Upper lobe of left lung (tissue), 6 donors: ENCODE data around the gene OR5B12. TPM values are rescaled to one million over a fixed set of nuclear protein-coding genes. Genes with fewer than 3 reads are reported as not detected.
"Not testable (repeated sequence)": the region's sequence is repeated elsewhere in the genome, so short reads cannot be mapped to it uniquely, and the experiment has no call there.

Source experiments
- ATAC-seq, 2 donors: fragments of 200-7000 bp; cut with Tn5 transposase; one replicate each; pipeline ENCODE4 v1.9.1; 2022; ENCODE audit warnings: mild to moderate bottlenecking in 2 of 2, moderate library complexity in 2 of 2; ENCODE audit not compliant: low FRiP score in 2 of 2
- DNase-seq, 2 donors: peaks; one replicate each; pipeline ENCODE4 v3.0.0-alpha.2; 2019 to 2020
- H3K27ac ChIP-seq, 4 donors: fragments of 200-600 bp; sonication (generic); one replicate each; pipeline ENCODE4 v1.5.1; 2016 to 2019
- H3K27me3 ChIP-seq, 4 donors: fragments of 200-600 bp; sonication (generic); one replicate each; pipeline ENCODE4 v1.5.1; 2017 to 2019
- H3K36me3 ChIP-seq, 4 donors: fragments of 200-600 bp; sonication (generic); one replicate each; pipeline ENCODE4 v1.5.1; 2016 to 2019
- H3K4me1 ChIP-seq, 4 donors: fragments of 200-600 bp; sonication (generic); one replicate each; pipeline ENCODE4 v1.5.1; 2018 to 2019
- H3K4me3 ChIP-seq, 4 donors: fragments of 200-600 bp; sonication (generic); one replicate each; pipeline ENCODE4 v1.5.1; 2017 to 2019; ENCODE audit warnings: mild to moderate bottlenecking in 2 of 4, moderate library complexity in 1 of 4
- H3K9me3 ChIP-seq, 4 donors: fragments of 200-600 bp; sonication (generic); one replicate each; pipeline ENCODE4 v1.5.1; 2018 to 2019
- EP300 ChIP-seq, 4 donors: sonication (generic); formaldehyde crosslinking; IDR thresholded peaks; one replicate each; pipeline ENCODE4 v1.5.1; 2017; ENCODE audit warnings: antibody characterized with exemption in 4 of 4, control low read depth in 2 of 4
- POLR2A ChIP-seq, 4 donors: fragments of 450-650 bp; IDR thresholded peaks; one replicate each; pipeline ENCODE4 v1.5.1; 2016 to 2017; ENCODE audit warnings: antibody characterized with exemption in 4 of 4, mild to moderate bottlenecking in 2 of 4
- POLR2AphosphoS5 ChIP-seq, 2 donors: sonication (generic); formaldehyde crosslinking; IDR thresholded peaks; one replicate each; pipeline ENCODE4 v1.5.1; 2017; ENCODE audit warnings: antibody characterized with exemption in 2 of 2
- WGBS, 2 donors: methylation state at CpG; one replicate each; pipeline ENCODE4 v1.1.5; 2017 to 2018; 5-methylcytosine and 5-hydroxymethylcytosine counted together
- total RNA-seq, 6 donors: library from RNA; depleted of rRNA in 4 of 6; stranded (reverse); fragments of >200 nt in 4 of 6; gene quantifications; one replicate each; pipeline versions ENCODE4 v1.1.0 to v1.2.1, GENCODE V29; 2016 to 2021
- TF ChIP-seq, protein P1 (sequence below), 6 experiments: fragments of 450-650 bp in 4 of 6; fragments of 200-600 bp in 2 of 6; sonication (generic) in 2 of 6; IDR thresholded peaks; one replicate each; pipeline ENCODE4 v1.5.1; 2016 to 2019; ENCODE audit warnings: antibody characterized with exemption in 6 of 6
- donor health status: DM: no; HTN: no; CAD: no; lungs with moderate emphysema.
- donor health status: DM: no; HTN: yes; CAD: no; lungs with severe emphysema.

The OR5B12 gene
- total RNA-seq, 6 donors from 2014 or later: not detected

DNA sequence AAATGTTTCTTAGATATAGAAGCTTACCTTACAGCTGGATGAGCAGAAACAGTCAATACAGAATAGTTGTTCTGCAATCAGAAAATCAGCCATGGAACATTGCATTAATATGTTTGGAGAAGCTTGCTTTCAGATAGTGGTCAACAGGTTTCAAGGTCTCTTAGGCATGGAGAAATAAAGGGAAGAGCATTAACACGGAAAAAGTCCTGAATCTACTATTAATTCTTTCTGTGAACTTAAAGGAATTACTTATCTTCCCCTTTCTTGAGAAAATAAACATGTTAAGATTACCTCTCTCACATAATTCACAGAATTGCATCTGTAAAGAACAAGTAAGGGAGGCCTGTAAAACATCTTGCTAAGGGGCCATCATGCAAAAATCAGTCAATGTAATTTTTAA lies 35.3 kb downstream of the OR5B12 start, which contains the start of gene OR5B3:
Gene OR5B3, minus strand, starts transcription at position 101 of the 400 bp plus-strand sequence. CDS start 3,465 bp downstream, outside the sequence.
- H3K36me3 ChIP-seq: no peaks in the 10 kb centered on the region
- H3K4me1 ChIP-seq: no peaks in the 10 kb centered on the region
- H3K27me3 ChIP-seq: no peaks in the 10 kb centered on the region
- no peak for ATAC-seq
- peaks cover 0 to 16% (median 8%) of the 10 kb centered on the region in 4 donors for H3K9me3 ChIP-seq
- TF ChIP-seq, protein P1, sequence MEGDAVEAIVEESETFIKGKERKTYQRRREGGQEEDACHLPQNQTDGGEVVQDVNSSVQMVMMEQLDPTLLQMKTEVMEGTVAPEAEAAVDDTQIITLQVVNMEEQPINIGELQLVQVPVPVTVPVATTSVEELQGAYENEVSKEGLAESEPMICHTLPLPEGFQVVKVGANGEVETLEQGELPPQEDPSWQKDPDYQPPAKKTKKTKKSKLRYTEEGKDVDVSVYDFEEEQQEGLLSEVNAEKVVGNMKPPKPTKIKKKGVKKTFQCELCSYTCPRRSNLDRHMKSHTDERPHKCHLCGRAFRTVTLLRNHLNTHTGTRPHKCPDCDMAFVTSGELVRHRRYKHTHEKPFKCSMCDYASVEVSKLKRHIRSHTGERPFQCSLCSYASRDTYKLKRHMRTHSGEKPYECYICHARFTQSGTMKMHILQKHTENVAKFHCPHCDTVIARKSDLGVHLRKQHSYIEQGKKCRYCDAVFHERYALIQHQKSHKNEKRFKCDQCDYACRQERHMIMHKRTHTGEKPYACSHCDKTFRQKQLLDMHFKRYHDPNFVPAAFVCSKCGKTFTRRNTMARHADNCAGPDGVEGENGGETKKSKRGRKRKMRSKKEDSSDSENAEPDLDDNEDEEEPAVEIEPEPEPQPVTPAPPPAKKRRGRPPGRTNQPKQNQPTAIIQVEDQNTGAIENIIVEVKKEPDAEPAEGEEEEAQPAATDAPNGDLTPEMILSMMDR (IDR thresholded peaks at IDR 0.05): no peak
- no peak for TF ChIP-seq POLR2A (IDR thresholded peaks at IDR 0.05)
- no peak for TF ChIP-seq POLR2AphosphoS5 (IDR thresholded peaks at IDR 0.05)
- no peak for TF ChIP-seq EP300 (IDR thresholded peaks at IDR 0.05)
- H3K27ac ChIP-seq: no peak within 1 kb of the TSS
- DNase-seq: no peak
- 54 to 69% methylated on average over 1 of the region's 1 CpG for WGBS, 2 donors
- H3K4me3 ChIP-seq: no peak within 1 kb of the TSS

DNA sequence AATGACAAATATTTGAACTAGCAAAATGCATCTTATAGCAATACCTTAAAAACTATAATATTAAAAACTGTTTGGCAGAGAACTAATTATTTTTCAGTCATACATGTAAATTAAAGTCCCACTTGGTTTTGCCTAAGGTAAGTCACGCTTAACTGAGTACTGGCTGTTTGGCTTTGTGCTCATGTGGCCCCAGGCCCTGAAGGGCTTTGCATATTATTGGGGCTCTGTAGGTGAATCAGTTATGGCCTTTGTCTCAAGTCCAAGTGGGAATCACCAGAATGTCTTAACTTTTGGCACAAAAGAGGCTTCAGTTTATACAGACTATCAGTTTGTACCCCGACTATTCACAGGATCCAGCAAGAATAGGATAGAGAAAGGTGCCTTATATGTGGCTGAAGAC lies 42.4 kb downstream of the OR5B12 start:
- 100% methylated on average over 1 of the region's 2 CpGs; no CpG with 5 or more reads in 1 of the 2 donors for WGBS, 2 donors
- not testable (repeated sequence) for H3K4me3 ChIP-seq, H3K27me3 ChIP-seq, H3K9me3 ChIP-seq, H3K27ac ChIP-seq, DNase-seq, H3K36me3 ChIP-seq, H3K4me1 ChIP-seq, ATAC-seq

DNA sequence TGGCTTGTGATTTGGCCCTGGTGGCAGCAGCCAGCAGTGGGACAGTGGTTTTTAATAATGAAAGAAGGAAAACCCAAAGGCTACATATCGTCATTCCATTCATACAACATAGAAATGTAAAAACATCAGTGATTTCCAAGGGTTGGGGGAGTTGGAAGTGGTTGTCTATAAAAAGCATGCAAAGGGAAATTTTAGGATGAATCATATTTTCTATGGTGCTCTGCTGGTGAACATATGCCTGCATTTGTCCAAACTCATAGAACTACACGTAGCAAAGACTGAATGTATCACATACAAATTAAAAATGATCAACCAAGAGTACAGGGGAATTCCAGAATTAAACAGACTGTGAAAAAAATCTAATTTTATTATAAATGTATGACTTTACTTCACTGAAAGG lies 46.5 kb downstream of the OR5B12 start:
- DNase-seq (no peak), ATAC-seq (no peak)
- Histone ChIP-seq H3K4me1 (no peaks in the 10 kb centered on the region), H3K27me3 (no peaks in the 10 kb centered on the region), H3K27ac (no peak overlapping the region), H3K36me3 (no peaks in the 10 kb centered on the region), H3K4me3 (no peak overlapping the region), H3K9me3 (peaks cover 0 to 5% (median 0%) of the 10 kb centered on the region in 4 donors)
- TF ChIP-seq POLR2AphosphoS5 (IDR thresholded peaks at IDR 0.05): no peak
- no peak for TF ChIP-seq EP300 (IDR thresholded peaks at IDR 0.05)
- no peak for TF ChIP-seq POLR2A (IDR thresholded peaks at IDR 0.05)
- TF ChIP-seq, protein P1 (IDR thresholded peaks at IDR 0.05): no peak
- WGBS, 2 donors: 53 to 85% methylated on average over 2 of the region's 2 CpGs

DNA sequence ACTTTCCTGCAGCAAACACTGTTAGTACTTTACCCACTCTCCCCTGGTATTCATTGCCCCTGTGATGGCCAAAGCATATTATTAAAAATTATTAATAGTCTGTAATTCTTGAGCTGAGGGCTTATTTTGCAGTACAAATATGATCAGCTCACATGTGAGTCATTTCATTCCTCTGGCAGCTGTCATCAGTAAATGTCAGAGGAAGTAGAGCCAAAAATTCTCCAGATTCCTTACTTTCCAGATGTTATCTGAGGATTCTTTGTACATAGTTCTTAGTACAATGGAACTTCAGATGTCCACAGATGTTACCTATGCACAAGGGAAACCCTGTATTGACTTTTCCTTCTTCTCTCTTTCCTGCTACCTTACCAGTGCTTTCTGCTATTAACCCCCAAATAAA lies 47.8 kb downstream of the OR5B12 start:
- H3K27me3 ChIP-seq: no peaks in the 10 kb centered on the region
- H3K9me3 ChIP-seq: peaks cover 0 to 5% (median 0%) of the 10 kb centered on the region in 4 donors
- no peak for TF ChIP-seq POLR2AphosphoS5 (IDR thresholded peaks at IDR 0.05)
- no peak for TF ChIP-seq EP300 (IDR thresholded peaks at IDR 0.05)
- TF ChIP-seq, protein P1 (IDR thresholded peaks at IDR 0.05): no peak
- TF ChIP-seq POLR2A (IDR thresholded peaks at IDR 0.05): no peak
- no peak overlapping the region for H3K4me3 ChIP-seq
- H3K27ac ChIP-seq: no peak overlapping the region
- no peak for DNase-seq
- no peaks in the 10 kb centered on the region for H3K4me1 ChIP-seq
- ATAC-seq: no peak
- no peaks in the 10 kb centered on the region for H3K36me3 ChIP-seq

DNA sequence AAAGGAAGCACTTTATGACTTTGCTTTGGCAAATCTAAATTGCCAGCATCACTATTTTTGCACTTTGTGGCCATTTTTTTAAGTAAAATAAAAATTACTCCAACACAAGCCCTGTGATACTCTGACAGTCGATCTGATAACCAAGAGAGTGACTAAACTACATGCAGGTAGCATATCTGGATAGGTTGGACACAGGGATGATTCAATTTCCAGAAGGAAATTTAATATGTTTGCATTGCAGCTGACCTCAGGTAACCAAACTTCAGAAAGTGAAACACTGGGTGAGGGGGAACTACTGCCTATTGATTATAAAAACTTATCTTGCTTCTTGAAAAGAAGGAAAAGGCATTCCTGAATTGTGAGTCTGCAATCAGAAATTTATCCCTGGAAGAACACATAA lies 49.3 kb downstream of the OR5B12 start:
- Histone ChIP-seq H3K4me1 (no peaks in the 10 kb centered on the region), H3K27ac (no peak overlapping the region), H3K36me3 (no peaks in the 10 kb centered on the region), H3K27me3 (no peaks in the 10 kb centered on the region), H3K4me3 (no peak overlapping the region), H3K9me3 (peaks cover 0 to 5% (median 0%) of the 10 kb centered on the region in 4 donors)
- DNase-seq: no peak
- WGBS, 2 donors: 41 to 56% methylated on average over 1 of the region's 1 CpG
- no peak for ATAC-seq
- TF ChIP-seq POLR2AphosphoS5 (IDR thresholded peaks at IDR 0.05): no peak
- TF ChIP-seq POLR2A (IDR thresholded peaks at IDR 0.05): no peak
- TF ChIP-seq, protein P1 (IDR thresholded peaks at IDR 0.05): no peak
- no peak for TF ChIP-seq EP300 (IDR thresholded peaks at IDR 0.05)
